ENCODE results near the gene GPR83. TPM values are rescaled to one million over a fixed set of nuclear protein-coding genes. Genes with fewer than 3 reads are reported as not detected.
A peak's percentile ranks its signal among the peaks of the same experiment; 100 is the strongest.

The GPR83 gene
- total RNA-seq (under 1 TPM in 1 of 2 donors, not detected in 1; 0.08 TPM), polyA plus RNA-seq (ENCODE audit: insufficient read length in 6 of 6) (under 1 TPM; 0.32 to 0.41 (median 0.37) TPM)
- long read RNA-seq, donor 1: 0 reads
- long read RNA-seq, donor 2: 0 reads
- long read RNA-seq, donor 3: 0 reads
- long read RNA-seq, donor 4: 0 reads
- long read RNA-seq, donor 5: 0 reads
- long read RNA-seq, donor 6: 0 reads
- long read RNA-seq, donor 7: 0 reads
- long read RNA-seq, donor 8: 0 reads
- long read RNA-seq, donor 9: 0 reads
- long read RNA-seq, donor 10: 0 reads
- long read RNA-seq, donor 11, full-length matches to known transcripts: 3 of 3 reads
- long read RNA-seq, donor 11, partial matches to known transcripts: 0 of 3 reads
- long read RNA-seq, donor 11, other reads (novel, unspliced or antisense): 0 of 3 reads
- long read RNA-seq, donor 12: 0 reads

- peak; percentile 23 for ATAC-seq
- no peaks in the 10 kb centered on the region for H3K9me3 ChIP-seq
- intact Hi-C loops (cut with DNase I): no loop called here
- no peaks in the 10 kb centered on the region for H3K36me3 ChIP-seq
- no peak within 1 kb of the TSS for H3K27ac ChIP-seq
- H3K4me3 ChIP-seq: no peak within 1 kb of the TSS
- peaks cover 4 to 9% of the 10 kb centered on the region in 2 donors for H3K4me1 ChIP-seq
- DNase-seq: peak in 3 of 4 donors; percentile 23 to 67 (median 56)
- peaks cover 28 to 52% of the 10 kb centered on the region in 2 donors for H3K27me3 ChIP-seq
- TF ChIP-seq, protein P1, sequence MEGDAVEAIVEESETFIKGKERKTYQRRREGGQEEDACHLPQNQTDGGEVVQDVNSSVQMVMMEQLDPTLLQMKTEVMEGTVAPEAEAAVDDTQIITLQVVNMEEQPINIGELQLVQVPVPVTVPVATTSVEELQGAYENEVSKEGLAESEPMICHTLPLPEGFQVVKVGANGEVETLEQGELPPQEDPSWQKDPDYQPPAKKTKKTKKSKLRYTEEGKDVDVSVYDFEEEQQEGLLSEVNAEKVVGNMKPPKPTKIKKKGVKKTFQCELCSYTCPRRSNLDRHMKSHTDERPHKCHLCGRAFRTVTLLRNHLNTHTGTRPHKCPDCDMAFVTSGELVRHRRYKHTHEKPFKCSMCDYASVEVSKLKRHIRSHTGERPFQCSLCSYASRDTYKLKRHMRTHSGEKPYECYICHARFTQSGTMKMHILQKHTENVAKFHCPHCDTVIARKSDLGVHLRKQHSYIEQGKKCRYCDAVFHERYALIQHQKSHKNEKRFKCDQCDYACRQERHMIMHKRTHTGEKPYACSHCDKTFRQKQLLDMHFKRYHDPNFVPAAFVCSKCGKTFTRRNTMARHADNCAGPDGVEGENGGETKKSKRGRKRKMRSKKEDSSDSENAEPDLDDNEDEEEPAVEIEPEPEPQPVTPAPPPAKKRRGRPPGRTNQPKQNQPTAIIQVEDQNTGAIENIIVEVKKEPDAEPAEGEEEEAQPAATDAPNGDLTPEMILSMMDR (IDR thresholded peaks at IDR 0.05): no peak
Measured at GRCh38 chr11:94400839-94401772, at the start of gene GPR83. Gene GPR83 (minus strand): TSS chr11:94401419. CDS start chr11:94401247, 172 bp downstream.

- intact Hi-C loops (cut with DNase I): no loop called here
- no peaks in the 10 kb centered on the region for H3K27me3 ChIP-seq
- no peak overlapping the region for H3K4me3 ChIP-seq
- no peak for DNase-seq
- no peaks in the 10 kb centered on the region for H3K4me1 ChIP-seq
- TF ChIP-seq, protein P1 (IDR thresholded peaks at IDR 0.05): no peak
- no peaks in the 10 kb centered on the region for H3K9me3 ChIP-seq
- no peak for ATAC-seq
- peaks cover 0 to 32% of the 10 kb centered on the region in 2 donors for H3K36me3 ChIP-seq
- no peak overlapping the region for H3K27ac ChIP-seq
Measured at GRCh38 chr11:94450048-94450447, 48.8 kb upstream of the GPR83 start.

GRCh38 chr11:94449437-94449836 lies 48.2 kb upstream of the GPR83 start:
- no peak for DNase-seq
- H3K27ac ChIP-seq: no peak overlapping the region
- peaks cover 0 to 37% of the 10 kb centered on the region in 2 donors for H3K36me3 ChIP-seq
- no peaks in the 10 kb centered on the region for H3K27me3 ChIP-seq
- no peak overlapping the region for H3K4me3 ChIP-seq
- ATAC-seq: peak; percentile 52
- intact Hi-C loops (cut with DNase I): no loop called here
- no peaks in the 10 kb centered on the region for H3K9me3 ChIP-seq
- TF ChIP-seq, protein P1 (IDR thresholded peaks at IDR 0.05): no peak
- H3K4me1 ChIP-seq: no peaks in the 10 kb centered on the region

GRCh38 chr11:94449029-94449428 lies 47.8 kb upstream of the GPR83 start:
- H3K9me3 ChIP-seq: no peaks in the 10 kb centered on the region
- H3K4me3 ChIP-seq: no peak overlapping the region
- TF ChIP-seq, protein P1 (IDR thresholded peaks at IDR 0.05): no peak
- ATAC-seq (no peak), DNase-seq (no peak)
- no peak overlapping the region for H3K27ac ChIP-seq
- H3K36me3 ChIP-seq: peaks cover 0 to 41% of the 10 kb centered on the region in 2 donors
- no peaks in the 10 kb centered on the region for H3K4me1 ChIP-seq
- intact Hi-C loops (cut with DNase I): no loop called here
- H3K27me3 ChIP-seq: no peaks in the 10 kb centered on the region

DNA sequence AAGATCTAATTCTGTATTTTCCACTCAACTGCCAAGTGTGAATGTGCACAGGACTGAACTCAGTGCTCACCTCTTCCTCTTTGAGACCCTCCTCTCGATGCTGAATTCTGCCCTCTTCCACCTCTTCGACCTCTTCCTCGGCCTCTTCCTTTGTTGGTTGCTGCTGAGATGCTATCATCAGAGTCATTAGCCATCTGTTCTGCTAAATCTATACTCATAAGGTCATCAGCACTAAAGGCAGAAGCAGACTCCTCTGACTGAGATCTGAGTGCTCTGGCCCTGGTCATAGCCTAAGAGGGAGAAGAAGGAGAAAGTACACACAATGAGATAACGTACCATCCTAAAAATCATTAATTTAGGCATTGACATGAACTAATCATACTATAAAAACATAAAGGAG lies 45.9 kb upstream of the GPR83 start:
- Histone ChIP-seq H3K27me3 (no peaks in the 10 kb centered on the region), H3K9me3 (no peaks in the 10 kb centered on the region), H3K4me3 (no peak overlapping the region), H3K27ac (no peak overlapping the region), H3K36me3 (peaks cover 0 to 47% of the 10 kb centered on the region in 2 donors), H3K4me1 (no peaks in the 10 kb centered on the region)
- intact Hi-C loops (cut with DNase I): no loop called here
- TF ChIP-seq, protein P1 (IDR thresholded peaks at IDR 0.05): no peak
- DNase-seq (no peak), ATAC-seq (no peak)
